Type B pancreatic cell (in vitro differentiated cells): ENCODE data around the gene CFAP69. TPM values are rescaled to one million over a fixed set of nuclear protein-coding genes. Genes with fewer than 3 reads are reported as not detected.
"Not testable (repeated sequence)": the region's sequence is repeated elsewhere in the genome, so short reads cannot be mapped to it uniquely, and the experiment has no call there.

Source experiments
- DNase-seq: peaks from one replicate; pipeline ENCODE4 v3.0.0; 2021; ENCODE audit warnings: mixed read lengths; ENCODE audit not compliant: unreplicated experiment; ENCODE audit errors: extremely low spot score
- H3K27ac Mint-ChIP-seq: 2 replicates; pipeline ENCODE4 v1.8.0; 2021; ENCODE audit warnings: mild to moderate bottlenecking, mixed read lengths
- H3K27me3 Mint-ChIP-seq: 2 replicates; pipeline ENCODE4 v1.8.0; 2021; ENCODE audit warnings: mixed read lengths
- H3K36me3 Mint-ChIP-seq: 2 replicates; pipeline ENCODE4 v1.8.0; 2021; ENCODE audit warnings: mixed read lengths
- H3K4me1 Mint-ChIP-seq: one replicate; pipeline ENCODE4 v1.8.0; 2021; ENCODE audit warnings: mixed read lengths; ENCODE audit not compliant: unreplicated experiment
- H3K4me3 Mint-ChIP-seq: 2 replicates; pipeline ENCODE4 v1.8.0; 2021; ENCODE audit warnings: mild to moderate bottlenecking, mixed read lengths
- H3K9me3 Mint-ChIP-seq: 2 replicates; pipeline ENCODE4 v1.8.0; 2021; ENCODE audit warnings: mixed read lengths
- total RNA-seq: library from RNA; stranded (reverse); gene quantifications from 2 replicates; pipeline ENCODE4 v1.2.1, GENCODE V29; 2021; ENCODE audit warnings: low replicate concordance
- TF ChIP-seq, protein P1 (sequence below): fragments of 200-600 bp; sonication (generic); conservative IDR thresholded peaks from 2 replicates; pipeline ENCODE4 v1.5.0; 2021; ENCODE audit warnings: antibody characterized with exemption, mild to moderate bottlenecking

The CFAP69 gene
- total RNA-seq, 1 donor from 2014 or later: 6.2 TPM

DNA sequence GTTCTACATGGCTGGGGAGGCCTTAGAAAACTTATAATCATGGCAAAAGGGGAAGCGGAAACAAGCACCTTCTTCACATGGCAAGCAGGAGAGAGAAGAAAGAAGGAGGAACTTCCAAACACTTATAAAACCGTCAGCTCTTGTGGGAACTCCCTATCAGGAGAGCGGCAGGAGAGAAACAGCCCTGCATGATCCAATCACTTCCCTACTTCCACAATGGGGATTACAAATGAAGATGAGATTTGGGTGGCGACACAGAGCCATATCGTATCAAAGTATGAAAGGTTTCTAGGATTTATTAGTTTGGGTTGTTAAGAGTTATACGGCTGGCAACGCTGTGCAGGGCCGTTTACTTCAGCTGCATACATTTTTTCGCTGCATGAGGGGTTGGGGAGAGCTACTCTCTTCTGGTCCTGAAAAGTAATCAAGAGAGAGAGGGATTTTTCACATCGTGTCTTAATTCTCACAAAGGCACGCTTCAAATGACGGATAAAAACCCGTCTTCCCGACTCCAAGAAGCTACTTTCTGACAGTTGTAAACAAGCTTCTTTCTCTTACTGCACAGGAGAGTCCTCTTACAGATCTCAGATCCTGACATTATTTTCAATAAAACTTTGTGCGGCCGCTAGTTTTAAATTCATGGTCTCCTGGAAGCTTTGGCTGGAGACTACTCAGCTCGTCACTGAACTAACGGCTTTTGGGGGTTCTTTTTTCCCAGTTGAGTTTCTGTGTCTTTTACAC lies 100.8 kb downstream of the CFAP69 start:
- no peak for DNase-seq
- Mint-ChIP-seq H3K27ac (peak overlapping the region; percentile 97), H3K36me3 (peaks cover 3% of the 10 kb centered on the region)

DNA sequence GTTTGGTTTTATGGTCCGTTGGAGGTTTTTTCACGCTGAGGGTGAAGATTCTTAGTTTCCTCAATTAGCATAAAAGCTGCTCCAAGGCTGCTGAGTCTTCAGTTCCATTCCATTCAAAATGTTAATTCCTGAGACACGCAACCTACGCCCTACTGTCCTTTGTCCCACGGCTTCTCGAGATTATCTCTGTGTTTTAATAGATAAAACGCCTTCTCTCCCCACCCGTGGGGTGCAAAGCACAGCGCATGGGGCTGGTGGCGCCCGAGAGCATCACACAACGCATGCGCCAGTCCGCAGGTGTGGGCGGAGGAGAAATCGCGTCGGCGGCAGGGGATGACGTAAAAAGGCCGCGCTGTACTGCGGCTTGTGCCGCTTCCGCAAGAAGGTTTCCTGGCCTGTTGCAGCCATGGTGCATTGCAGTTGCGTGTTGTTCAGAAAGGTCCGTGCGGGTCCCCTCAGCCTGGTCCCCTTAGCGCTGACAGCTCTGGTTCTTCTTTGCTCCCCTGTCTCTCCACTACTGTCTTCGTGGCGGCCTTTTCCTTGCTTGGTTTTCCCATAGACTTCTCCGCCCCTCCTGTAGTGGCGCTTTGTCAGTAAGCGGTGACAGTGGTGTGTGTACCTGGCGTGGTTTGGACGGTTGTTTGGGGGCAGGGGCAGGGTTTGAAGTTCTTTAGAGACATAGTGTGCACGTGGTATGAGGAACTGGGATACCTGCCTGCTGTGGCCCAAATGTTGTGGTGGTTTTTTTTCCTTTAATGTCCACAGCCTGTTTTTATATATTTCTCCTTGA lies 101.6 kb downstream of the CFAP69 start, which contains the start of gene GTPBP10:
GTPBP10 (plus strand) TSS at position 381 of the 790 bp plus-strand sequence; CDS start at position 407, 26 bp downstream.
- Mint-ChIP-seq H3K36me3 (peaks cover 3% of the 10 kb centered on the region), H3K27ac (peak within 1 kb of the TSS; percentile 97), H3K9me3 (no peaks in the 10 kb centered on the region), H3K27me3 (no peaks in the 10 kb centered on the region), H3K4me3 (peak within 1 kb of the TSS; percentile 97), H3K4me1 (peaks cover 19% of the 10 kb centered on the region)
- TF ChIP-seq, protein P1, sequence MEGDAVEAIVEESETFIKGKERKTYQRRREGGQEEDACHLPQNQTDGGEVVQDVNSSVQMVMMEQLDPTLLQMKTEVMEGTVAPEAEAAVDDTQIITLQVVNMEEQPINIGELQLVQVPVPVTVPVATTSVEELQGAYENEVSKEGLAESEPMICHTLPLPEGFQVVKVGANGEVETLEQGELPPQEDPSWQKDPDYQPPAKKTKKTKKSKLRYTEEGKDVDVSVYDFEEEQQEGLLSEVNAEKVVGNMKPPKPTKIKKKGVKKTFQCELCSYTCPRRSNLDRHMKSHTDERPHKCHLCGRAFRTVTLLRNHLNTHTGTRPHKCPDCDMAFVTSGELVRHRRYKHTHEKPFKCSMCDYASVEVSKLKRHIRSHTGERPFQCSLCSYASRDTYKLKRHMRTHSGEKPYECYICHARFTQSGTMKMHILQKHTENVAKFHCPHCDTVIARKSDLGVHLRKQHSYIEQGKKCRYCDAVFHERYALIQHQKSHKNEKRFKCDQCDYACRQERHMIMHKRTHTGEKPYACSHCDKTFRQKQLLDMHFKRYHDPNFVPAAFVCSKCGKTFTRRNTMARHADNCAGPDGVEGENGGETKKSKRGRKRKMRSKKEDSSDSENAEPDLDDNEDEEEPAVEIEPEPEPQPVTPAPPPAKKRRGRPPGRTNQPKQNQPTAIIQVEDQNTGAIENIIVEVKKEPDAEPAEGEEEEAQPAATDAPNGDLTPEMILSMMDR: peak; percentile 69
- peak; percentile 93 for DNase-seq

More for the DNA sequence above, 100.8 kb downstream of the CFAP69 start:
- TF ChIP-seq, protein P1: no peak
- Mint-ChIP-seq H3K4me1 (peaks cover 19% of the 10 kb centered on the region), H3K27me3 (no peaks in the 10 kb centered on the region), H3K9me3 (no peaks in the 10 kb centered on the region), H3K4me3 (peak overlapping the region; percentile 97)

DNA sequence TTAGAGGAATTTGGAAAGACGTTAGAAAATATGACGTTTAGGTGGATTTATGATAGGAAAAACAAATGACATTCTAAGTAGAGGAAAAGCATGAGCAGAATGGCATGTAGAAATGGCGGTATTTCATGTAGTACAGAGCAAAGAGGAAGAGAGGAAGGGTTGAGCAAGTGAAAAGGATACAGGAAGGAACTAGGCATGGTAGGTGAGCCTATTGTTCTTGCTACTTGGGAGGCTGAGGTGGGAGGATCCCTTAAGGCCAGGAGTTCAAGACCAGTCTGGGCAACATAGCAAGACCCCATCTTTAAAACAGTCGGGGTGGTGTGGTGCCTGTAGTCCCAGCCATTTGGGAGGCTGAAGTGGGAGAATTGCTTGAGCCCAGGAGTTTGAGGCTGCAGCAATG lies 102.8 kb downstream of the CFAP69 start:
- Mint-ChIP-seq H3K27ac (no peak overlapping the region), H3K9me3 (no peaks in the 10 kb centered on the region), H3K4me1 (peaks cover 19% of the 10 kb centered on the region), H3K36me3 (peaks cover 3% of the 10 kb centered on the region), H3K4me3 (peak overlapping the region; percentile 97), H3K27me3 (no peaks in the 10 kb centered on the region)
- TF ChIP-seq, protein P1: no peak
- DNase-seq: no peak

DNA sequence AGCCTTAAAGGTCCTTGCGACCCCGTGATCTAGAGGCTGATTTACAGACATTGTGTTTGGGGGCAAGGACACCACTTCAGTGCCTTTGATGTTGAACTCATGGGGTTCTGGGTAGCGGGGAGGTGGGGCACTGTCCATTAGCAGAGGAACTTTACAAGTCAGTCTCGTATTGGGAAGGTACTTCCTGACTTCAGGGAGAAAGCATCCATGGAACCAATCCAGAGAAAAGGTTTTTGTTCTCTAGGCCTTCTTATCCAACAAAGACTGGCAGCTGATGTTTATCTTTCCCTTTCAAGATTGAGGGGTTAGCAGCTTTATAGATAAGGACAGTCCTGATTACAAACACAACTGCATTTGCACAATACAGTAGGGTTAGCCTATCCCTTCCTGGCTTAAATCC lies 104.3 kb downstream of the CFAP69 start:
- Mint-ChIP-seq H3K9me3 (no peaks in the 10 kb centered on the region), H3K27me3 (no peaks in the 10 kb centered on the region), H3K36me3 (peaks cover 3% of the 10 kb centered on the region), H3K27ac (peak overlapping the region; percentile 32), H3K4me1 (peaks cover 19% of the 10 kb centered on the region), H3K4me3 (peak overlapping the region; percentile 11)
- DNase-seq: no peak
- TF ChIP-seq, protein P1: no peak

DNA sequence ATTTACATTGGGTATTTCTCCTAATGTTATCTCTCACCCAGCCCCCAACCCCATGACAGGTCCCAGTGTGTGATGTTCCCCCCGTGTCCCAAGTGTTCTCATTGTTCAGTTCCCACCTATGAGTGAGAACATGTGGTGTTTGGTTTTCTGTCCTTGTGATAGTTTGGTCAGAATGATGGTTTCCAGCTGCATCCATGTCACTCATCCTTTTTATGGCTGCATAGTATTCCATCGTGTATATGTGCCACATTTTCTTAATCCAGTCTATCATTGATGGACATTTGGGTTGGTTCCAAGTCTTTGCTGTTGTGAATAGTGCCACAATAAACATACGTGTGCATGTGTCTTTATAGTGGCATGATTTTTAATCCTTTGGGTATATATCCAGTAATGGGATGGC lies 105.1 kb downstream of the CFAP69 start:
- H3K9me3 Mint-ChIP-seq, H3K27ac Mint-ChIP-seq, H3K4me3 Mint-ChIP-seq, DNase-seq, H3K27me3 Mint-ChIP-seq, H3K36me3 Mint-ChIP-seq: not testable (repeated sequence)
- H3K4me1 Mint-ChIP-seq: peaks cover 18% of the 10 kb centered on the region

DNA sequence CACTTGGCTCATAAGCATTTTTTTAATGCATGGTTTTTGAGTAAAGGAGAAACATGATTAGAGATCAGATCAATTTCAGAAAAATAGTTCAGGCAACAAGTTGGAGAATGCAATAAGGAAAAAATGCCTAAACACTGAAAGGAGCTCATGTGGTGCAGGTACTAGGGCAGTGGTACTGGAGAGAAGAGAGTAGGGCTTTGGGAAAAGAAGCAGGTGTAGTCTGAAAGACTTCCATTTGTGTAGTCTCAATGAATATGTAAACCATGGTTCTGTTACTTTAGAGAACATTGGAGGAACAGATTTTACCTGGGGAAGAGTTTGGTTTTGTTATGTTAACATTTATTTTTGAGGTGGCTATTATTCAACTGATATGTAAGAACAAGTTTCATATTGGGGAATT lies 107.0 kb downstream of the CFAP69 start:
- no peaks in the 10 kb centered on the region for H3K27me3 Mint-ChIP-seq
- H3K4me1 Mint-ChIP-seq: peaks cover 10% of the 10 kb centered on the region
- H3K9me3 Mint-ChIP-seq: no peaks in the 10 kb centered on the region
- H3K27ac Mint-ChIP-seq: no peak overlapping the region
- TF ChIP-seq, protein P1: no peak
- DNase-seq: no peak
- peaks cover 14% of the 10 kb centered on the region for H3K36me3 Mint-ChIP-seq
- H3K4me3 Mint-ChIP-seq: no peak overlapping the region
